Measurements from ENCODE around the gene ESR1. TPM values are rescaled to one million over a fixed set of nuclear protein-coding genes. Genes with fewer than 3 reads are reported as not detected.

ESR1 gene
- total RNA-seq, 1 experiment from 2014 or later: not detected

DNA sequence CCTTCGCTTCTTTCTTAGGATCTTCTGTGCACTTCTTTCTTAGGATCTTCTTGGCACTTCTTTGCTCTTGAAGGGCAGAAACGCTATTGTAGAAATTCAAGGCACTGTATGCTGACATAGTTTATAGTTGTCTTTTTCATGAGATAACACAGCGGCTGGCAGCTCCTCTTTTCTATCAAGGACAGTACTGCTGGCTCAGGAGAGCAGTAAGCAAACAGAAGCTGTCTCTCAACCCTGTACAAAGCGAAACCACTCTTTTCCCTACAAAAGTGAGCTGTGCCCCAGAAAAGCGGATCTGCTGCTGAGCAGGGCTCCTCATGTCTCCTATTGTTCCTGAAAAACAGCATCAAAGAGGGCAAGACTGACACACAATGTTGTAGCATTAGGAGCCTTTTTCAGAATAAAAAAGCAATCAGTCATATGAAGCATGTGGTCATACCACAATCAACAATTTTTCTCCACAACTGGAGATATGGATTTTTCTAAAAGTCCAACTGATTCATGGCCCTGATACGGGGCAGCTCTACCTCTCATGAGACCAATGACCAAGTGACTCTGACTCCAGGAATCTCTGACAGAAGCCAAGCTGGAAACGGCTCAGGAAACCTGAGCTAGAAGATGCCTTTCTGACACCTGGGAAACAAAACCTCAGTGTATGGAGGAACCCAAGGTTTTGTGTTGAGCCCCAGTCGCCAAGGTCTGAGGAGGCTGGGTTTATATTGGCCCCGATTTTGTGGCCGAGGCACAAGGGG, 255.9 kb downstream of the ESR1 start:
- Mint-ChIP-seq H3K9me3 (no peaks in the 10 kb centered on the region), H3K27ac (no peak overlapping the region), H3K27me3 (ENCODE audit: low read depth) (no peaks in the 10 kb centered on the region), H3K4me1 (peaks cover 9 to 14% of the 10 kb centered on the region in 2 experiments), H3K36me3 (ENCODE audit: insufficient read depth in 1 of 3, low read depth in 3 of 3) (no peaks in the 10 kb centered on the region), H3K4me3 (no peak overlapping the region)
- Histone ChIP-seq H3K23ac (ENCODE audit: insufficient read length, low read depth, low read length) (no peak overlapping the region), H2BK5ac (ENCODE audit: insufficient read length, low read length) (no peak overlapping the region), H2BK120ac (ENCODE audit: low read depth, low read length, poor library complexity, severe bottlenecking) (no peak overlapping the region), H3K27ac (ENCODE audit: insufficient read length, low read depth, low read length) (no peak overlapping the region), H3K4me2 (ENCODE audit: insufficient read depth, insufficient read length, low read length) (no peak overlapping the region), H4K5ac (ENCODE audit: insufficient read length, low read depth, low read length) (no peak overlapping the region), H3K18ac (ENCODE audit: insufficient read length, low read depth, low read length) (no peak overlapping the region), H4K8ac (replicated peaks; ENCODE audit: insufficient read length, low read depth, low read length) (no peak overlapping the region), H3K4ac (ENCODE audit: low read depth, low read length) (no peak overlapping the region), H3K56ac (ENCODE audit: insufficient read length, low read depth, low read length) (no peak overlapping the region), H3K14ac (ENCODE audit: insufficient read depth, low read length) (no peak overlapping the region; the same call in 1 of the 2 replicates), H3K9ac (ENCODE audit: extremely low read depth, insufficient read length, low read length) (no peak overlapping the region), H3K9me3 (ENCODE audit: control insufficient read depth, low read depth, low read length) (no peaks in the 10 kb centered on the region), H2AK5ac (ENCODE audit: insufficient read length, low read length) (no peak overlapping the region), H3K27me3 (ENCODE audit: insufficient read depth, low read length) (no peaks in the 10 kb centered on the region), H2AFZ (ENCODE audit: low read length) (no peak overlapping the region), H4K91ac (ENCODE audit: insufficient read length, low read depth, low read length) (no peak overlapping the region), H3K79me1 (ENCODE audit: insufficient read depth, low read depth, low read length, poor library complexity, severe bottlenecking) (no peaks in the 10 kb centered on the region), H3K4me1 (ENCODE audit: insufficient read depth, low read length) (no peaks in the 10 kb centered on the region), H4K20me1 (ENCODE audit: control insufficient read depth, insufficient read depth, insufficient read length) (no peaks in the 10 kb centered on the region), H2BK20ac (ENCODE audit: low read depth, low read length, poor library complexity, severe bottlenecking) (no peak overlapping the region), H2BK12ac (ENCODE audit: insufficient read length, low read depth, low read length) (no peak overlapping the region), H3T11ph (ENCODE audit: low read length) (no peak overlapping the region), H3K23me2 (ENCODE audit: insufficient read length, low read depth, low read length, poor library complexity, severe bottlenecking) (no peaks in the 10 kb centered on the region), H3K79me2 (ENCODE audit: insufficient read depth, low read length) (no peaks in the 10 kb centered on the region), H2BK15ac (ENCODE audit: low read depth, low read length) (no peak overlapping the region)
- DNase-seq: no peak
- TF ChIP-seq CTCF (conservative IDR thresholded peaks at IDR 0.05): no peak
- WGBS (ENCODE audit: extremely low coverage, insufficient read length, low lambda C conversion rate): no CpG with 5 or more reads among the region's 10 CpGs
